ENCODE results near the gene BAIAP2L2.

GRCh38 chr22:38077096-38077495, 33.4 kb downstream of the BAIAP2L2 start:
- TF ChIP-seq CTCF (IDR thresholded peaks at IDR 0.05): no peak
- no peak for TF ChIP-seq POLR2A (IDR thresholded peaks at IDR 0.05)
